ENCODE measurements around the gene PARM1. TPM values are rescaled to one million over a fixed set of nuclear protein-coding genes. Genes with fewer than 3 reads are reported as not detected.

PARM1 gene
- total and polyA plus RNA-seq, 2 of the 4 experiments (the other 2 are of a cell fraction): 0.07 to 0.18 TPM

- in situ Hi-C loops (cut with MboI; ENCODE audit: low sequenced_read_pairs) (no loop called here), intact Hi-C loops (cut with micrococcal nuclease) (no loop called here), dilution Hi-C loops (cut with HindIII; ENCODE audit: low sequenced_read_pairs, unreplicated experiment) (no loop called here)
- no peak overlapping the region for H3K4me2 ChIP-seq (ENCODE audit: low read depth, low read length)
- DNase-seq (no peak), ATAC-seq (ENCODE audit: low read depth) (no peak)
- H3K14ac ChIP-seq (replicated peaks; ENCODE audit: low read depth, low read length): no peak overlapping the region
- no peak overlapping the region for H2BK15ac ChIP-seq (ENCODE audit: low read depth, low read length)
- no peak overlapping the region for H4K91ac ChIP-seq (ENCODE audit: insufficient read depth, low read depth, low read length)
- CTCF ChIA-PET: no interaction called here
- POLR2A ChIA-PET (ENCODE audit: unreplicated experiment): no interaction called here
- no peaks in the 10 kb centered on the region for H4K20me1 ChIP-seq (ENCODE audit: insufficient read depth, low read length)
- H4K8ac ChIP-seq (ENCODE audit: low read depth in 2 of 2, low read length in 2 of 2): no peak overlapping the region
- H3K9me3 ChIP-seq (ENCODE audit: control insufficient read depth, insufficient read depth, low read length): no peaks in the 10 kb centered on the region
- H2AK9ac ChIP-seq (replicated peaks; ENCODE audit: low read depth, low read length, poor library complexity): no peak overlapping the region
- no peak overlapping the region for H2AK5ac ChIP-seq (ENCODE audit: low read depth, low read length)
- H3K4ac ChIP-seq (ENCODE audit: low read depth, low read length): no peak overlapping the region
- H3K36me3 ChIP-seq (ENCODE audit: control insufficient read depth, insufficient read depth, low read length): no peaks in the 10 kb centered on the region
- TF ChIP-seq ELK1 (IDR thresholded peaks at IDR 0.05; ENCODE audit: borderline replicate concordance, low read depth, low read length) (no peak), MAZ (IDR thresholded peaks at IDR 0.05; ENCODE audit: borderline replicate concordance, low read depth, low read length) (no peak), CEBPB (IDR thresholded peaks at IDR 0.05; ENCODE audit: low read depth, low read length) (no peak), BHLHE40 (IDR thresholded peaks at IDR 0.05; ENCODE audit: low read depth, low read length) (no peak), FOS (IDR thresholded peaks at IDR 0.05; ENCODE audit: low read depth, low read length) (no peak), POLR2A (IDR thresholded peaks at IDR 0.05; ENCODE audit: low read depth, low read length) (no peak), CHD1 (IDR thresholded peaks at IDR 0.05; ENCODE audit: low read depth, low read length) (no peak), MAFK (IDR thresholded peaks at IDR 0.05; ENCODE audit: low read depth, low read length) (no peak), SMC3 (IDR thresholded peaks at IDR 0.05; ENCODE audit: low read depth, low read length) (no peak), USF2 (IDR thresholded peaks at IDR 0.05; ENCODE audit: low read depth, low read length) (no peak), RCOR1 (IDR thresholded peaks at IDR 0.05; ENCODE audit: insufficient replicate concordance, low read length) (no peak), NFE2L2 (IDR thresholded peaks at IDR 0.05; ENCODE audit: low read depth, low read length) (no peak), RAD21 (IDR thresholded peaks at IDR 0.05; ENCODE audit: low read length) (no peak), RFX5 (IDR thresholded peaks at IDR 0.05; ENCODE audit: low read depth, low read length) (no peak)
- TF ChIP-seq, protein P1, sequence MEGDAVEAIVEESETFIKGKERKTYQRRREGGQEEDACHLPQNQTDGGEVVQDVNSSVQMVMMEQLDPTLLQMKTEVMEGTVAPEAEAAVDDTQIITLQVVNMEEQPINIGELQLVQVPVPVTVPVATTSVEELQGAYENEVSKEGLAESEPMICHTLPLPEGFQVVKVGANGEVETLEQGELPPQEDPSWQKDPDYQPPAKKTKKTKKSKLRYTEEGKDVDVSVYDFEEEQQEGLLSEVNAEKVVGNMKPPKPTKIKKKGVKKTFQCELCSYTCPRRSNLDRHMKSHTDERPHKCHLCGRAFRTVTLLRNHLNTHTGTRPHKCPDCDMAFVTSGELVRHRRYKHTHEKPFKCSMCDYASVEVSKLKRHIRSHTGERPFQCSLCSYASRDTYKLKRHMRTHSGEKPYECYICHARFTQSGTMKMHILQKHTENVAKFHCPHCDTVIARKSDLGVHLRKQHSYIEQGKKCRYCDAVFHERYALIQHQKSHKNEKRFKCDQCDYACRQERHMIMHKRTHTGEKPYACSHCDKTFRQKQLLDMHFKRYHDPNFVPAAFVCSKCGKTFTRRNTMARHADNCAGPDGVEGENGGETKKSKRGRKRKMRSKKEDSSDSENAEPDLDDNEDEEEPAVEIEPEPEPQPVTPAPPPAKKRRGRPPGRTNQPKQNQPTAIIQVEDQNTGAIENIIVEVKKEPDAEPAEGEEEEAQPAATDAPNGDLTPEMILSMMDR (conservative IDR thresholded peaks at IDR 0.05; ENCODE audit: low read depth, low read length): no peak
- no TSS peak for BruUV-seq (replicated peaks)
- peaks cover 2% of the 10 kb centered on the region; the same call in 1 of the 2 replicates for H3K27me3 ChIP-seq (ENCODE audit: control insufficient read depth, insufficient read depth, low read length)
- no peak overlapping the region for H3K23ac ChIP-seq (ENCODE audit: low read depth, low read length)
- H3K9ac ChIP-seq (ENCODE audit: low read depth, low read length): no peak overlapping the region
- H4K5ac ChIP-seq (ENCODE audit: low read depth, low read length): no peak overlapping the region
- no CpG with 5 or more reads among the region's 3 CpGs for WGBS, 2 experiments (ENCODE audit: extremely low coverage in 2 of 2, insufficient read length in 1 of 2)
- no peak overlapping the region for H3K18ac ChIP-seq (ENCODE audit: low read depth, low read length)
- H2BK120ac ChIP-seq (ENCODE audit: low read depth, low read length): no peak overlapping the region
- H3K4me1 ChIP-seq (ENCODE audit: control insufficient read depth, insufficient read depth, low read length): no peaks in the 10 kb centered on the region
- H3K79me1 ChIP-seq (ENCODE audit: low read depth in 1 of 2, low read length in 2 of 2): no peaks in the 10 kb centered on the region
- no peak overlapping the region for H3K56ac ChIP-seq (ENCODE audit: extremely low read depth, insufficient read depth, low read length)
- H2BK20ac ChIP-seq (ENCODE audit: low read depth, low read length): no peak overlapping the region
- H2AFZ ChIP-seq (replicated peaks; ENCODE audit: low read length, poor library complexity): no peak overlapping the region
- H2BK5ac ChIP-seq (ENCODE audit: low read depth, low read length, poor library complexity, severe bottlenecking): no peak overlapping the region
- H3K4me3 ChIP-seq (ENCODE audit: insufficient read depth, low read depth, low read length): no peak overlapping the region
- H3K27ac ChIP-seq (ENCODE audit: insufficient read depth, low read length): no peak overlapping the region
- no peaks in the 10 kb centered on the region for H3K9me1 ChIP-seq (ENCODE audit: insufficient read depth, low read length)
These were observed 12.2 kb upstream of the PARM1 start for GRCh38 chr4:74920704-74921103.
